Astrocyte of the spinal cord (primary cell): ENCODE measurements around the gene HACD2.

Experiments used
- DNase-seq: peaks from one replicate; pipeline ENCODE4 v3.0.0; 2011; ENCODE audit warnings: low read depth, low spot score
- H3K4me3 ChIP-seq: 2 replicates; pipeline ENCODE4 v1.5.1; 2011; ENCODE audit warnings: low read depth, mild to moderate bottlenecking, low read length, moderate library complexity
- in situ Hi-C: cut with HindIII; loops from 2 replicates; pipeline ENCODE4 v1.10.0; 2017; ENCODE audit warnings: low sequenced_read_pairs
- TF ChIP-seq, protein P1 (sequence below): IDR thresholded peaks from 2 replicates; pipeline ENCODE4 v1.5.1; 2012; ENCODE audit warnings: low read depth, mild to moderate bottlenecking, low read length, inconsistent platforms

HACD2 gene

DNA sequence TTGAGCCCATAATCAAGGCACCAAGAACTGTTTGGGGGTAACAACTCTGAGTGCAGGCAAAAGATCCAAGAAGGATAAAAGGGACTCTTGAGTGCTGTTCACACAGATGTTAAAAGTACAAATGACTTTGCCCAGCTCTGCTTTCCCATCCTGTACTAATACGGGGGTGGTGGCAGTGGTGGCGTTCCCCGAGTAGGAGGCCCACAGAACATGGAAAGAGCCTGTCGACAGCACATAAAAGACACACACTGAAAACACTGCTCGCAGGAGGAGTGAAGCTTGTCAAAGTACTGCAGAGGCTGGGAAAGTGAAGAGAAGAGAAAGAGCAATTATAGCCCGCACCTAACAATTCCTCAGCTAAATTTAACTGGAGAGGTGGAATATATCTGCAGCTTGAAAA lies 40.9 kb downstream of the HACD2 start:
- in situ Hi-C loops: no loop called here
- TF ChIP-seq, protein P1, sequence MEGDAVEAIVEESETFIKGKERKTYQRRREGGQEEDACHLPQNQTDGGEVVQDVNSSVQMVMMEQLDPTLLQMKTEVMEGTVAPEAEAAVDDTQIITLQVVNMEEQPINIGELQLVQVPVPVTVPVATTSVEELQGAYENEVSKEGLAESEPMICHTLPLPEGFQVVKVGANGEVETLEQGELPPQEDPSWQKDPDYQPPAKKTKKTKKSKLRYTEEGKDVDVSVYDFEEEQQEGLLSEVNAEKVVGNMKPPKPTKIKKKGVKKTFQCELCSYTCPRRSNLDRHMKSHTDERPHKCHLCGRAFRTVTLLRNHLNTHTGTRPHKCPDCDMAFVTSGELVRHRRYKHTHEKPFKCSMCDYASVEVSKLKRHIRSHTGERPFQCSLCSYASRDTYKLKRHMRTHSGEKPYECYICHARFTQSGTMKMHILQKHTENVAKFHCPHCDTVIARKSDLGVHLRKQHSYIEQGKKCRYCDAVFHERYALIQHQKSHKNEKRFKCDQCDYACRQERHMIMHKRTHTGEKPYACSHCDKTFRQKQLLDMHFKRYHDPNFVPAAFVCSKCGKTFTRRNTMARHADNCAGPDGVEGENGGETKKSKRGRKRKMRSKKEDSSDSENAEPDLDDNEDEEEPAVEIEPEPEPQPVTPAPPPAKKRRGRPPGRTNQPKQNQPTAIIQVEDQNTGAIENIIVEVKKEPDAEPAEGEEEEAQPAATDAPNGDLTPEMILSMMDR: no peak

GRCh38 chr3:123540285-123540684 lies 44.6 kb downstream of the HACD2 start:
- in situ Hi-C loops: no loop called here
- DNase-seq: no peak
- TF ChIP-seq, protein P1: no peak

More for the DNA sequence above, 40.9 kb downstream of the HACD2 start:
- no peak for DNase-seq
- H3K4me3 ChIP-seq: no peak overlapping the region

GRCh38 chr3:123536153-123536895 lies 48.5 kb downstream of the HACD2 start:
- H3K4me3 ChIP-seq: no peak overlapping the region
- TF ChIP-seq, protein P1: no peak
- no peak for DNase-seq
- in situ Hi-C loops: no loop called here

More at GRCh38 chr3:123540285-123540684, 44.6 kb downstream of the HACD2 start:
- H3K4me3 ChIP-seq: no peak overlapping the region

- TF ChIP-seq, protein P1: no peak
- in situ Hi-C loops: no loop called here
- H3K4me3 ChIP-seq: no peak overlapping the region
- DNase-seq: peak; percentile 54
Measured at GRCh38 chr3:123535580-123535979, 49.3 kb downstream of the HACD2 start.

GRCh38 chr3:123534264-123534663 lies 50.6 kb downstream of the HACD2 start:
- TF ChIP-seq, protein P1: no peak
- in situ Hi-C loops: no loop called here
- H3K4me3 ChIP-seq: no peak overlapping the region
- no peak for DNase-seq

- DNase-seq: no peak
- in situ Hi-C loops: no loop called here
- H3K4me3 ChIP-seq: no peak overlapping the region
- TF ChIP-seq, protein P1: no peak
Measured at GRCh38 chr3:123533554-123534159, 51.2 kb downstream of the HACD2 start.
